ENCODE measurements around the gene CBL.

DNA sequence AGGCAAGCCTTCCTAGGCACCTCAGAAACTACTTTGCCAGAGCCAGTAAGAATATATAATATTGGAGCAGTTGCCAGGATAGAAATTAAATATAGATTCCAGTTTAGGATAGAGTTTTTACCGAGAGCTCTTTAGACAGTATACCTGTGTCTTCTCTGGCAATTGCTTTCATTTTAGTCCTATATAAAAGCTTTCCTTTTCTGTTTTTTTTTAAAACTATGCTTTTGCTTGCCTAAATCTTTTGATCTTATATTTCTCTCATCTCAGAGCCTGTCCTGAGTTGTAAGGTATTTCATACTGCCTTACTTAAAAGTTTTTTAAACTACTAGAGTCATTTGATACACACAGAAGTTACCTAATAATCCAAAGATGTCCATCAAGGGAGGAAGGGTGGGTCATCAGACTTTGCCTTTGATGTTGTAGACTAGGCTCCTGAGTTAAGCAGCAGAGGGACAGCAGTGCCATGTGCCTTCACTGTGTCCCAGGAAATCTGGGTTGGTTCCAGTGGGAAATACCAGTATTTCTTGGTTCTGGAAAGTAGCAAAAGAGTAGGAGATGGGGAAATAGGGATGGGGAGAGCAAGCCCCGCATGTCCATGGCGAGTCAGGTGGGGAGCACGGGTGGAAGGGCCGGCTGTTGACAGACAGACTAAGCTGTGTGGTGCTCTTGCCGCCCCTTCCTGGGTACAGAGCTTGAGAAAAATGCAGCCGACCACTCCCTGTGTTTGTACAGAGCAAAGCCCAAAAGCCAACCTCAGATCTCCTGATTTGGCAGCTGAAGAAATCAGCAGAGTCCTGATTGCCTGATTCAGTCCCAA is 99.6 kb downstream of the CBL start:
- TF ChIP-seq, protein P1, sequence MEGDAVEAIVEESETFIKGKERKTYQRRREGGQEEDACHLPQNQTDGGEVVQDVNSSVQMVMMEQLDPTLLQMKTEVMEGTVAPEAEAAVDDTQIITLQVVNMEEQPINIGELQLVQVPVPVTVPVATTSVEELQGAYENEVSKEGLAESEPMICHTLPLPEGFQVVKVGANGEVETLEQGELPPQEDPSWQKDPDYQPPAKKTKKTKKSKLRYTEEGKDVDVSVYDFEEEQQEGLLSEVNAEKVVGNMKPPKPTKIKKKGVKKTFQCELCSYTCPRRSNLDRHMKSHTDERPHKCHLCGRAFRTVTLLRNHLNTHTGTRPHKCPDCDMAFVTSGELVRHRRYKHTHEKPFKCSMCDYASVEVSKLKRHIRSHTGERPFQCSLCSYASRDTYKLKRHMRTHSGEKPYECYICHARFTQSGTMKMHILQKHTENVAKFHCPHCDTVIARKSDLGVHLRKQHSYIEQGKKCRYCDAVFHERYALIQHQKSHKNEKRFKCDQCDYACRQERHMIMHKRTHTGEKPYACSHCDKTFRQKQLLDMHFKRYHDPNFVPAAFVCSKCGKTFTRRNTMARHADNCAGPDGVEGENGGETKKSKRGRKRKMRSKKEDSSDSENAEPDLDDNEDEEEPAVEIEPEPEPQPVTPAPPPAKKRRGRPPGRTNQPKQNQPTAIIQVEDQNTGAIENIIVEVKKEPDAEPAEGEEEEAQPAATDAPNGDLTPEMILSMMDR (IDR thresholded peaks at IDR 0.05): no peak
- no peak for TF ChIP-seq POLR2A (IDR thresholded peaks at IDR 0.05)
- TF ChIP-seq POLR2AphosphoS5 (IDR thresholded peaks at IDR 0.05): no peak
